LNCaP clone FGC (cell line): ENCODE results near the gene GAD1.

Source experiments
- DNase-seq: peaks from one replicate; pipeline ENCODE4 v3.0.0-alpha.2; 2011; ENCODE audit warnings: low read depth
- H3K4me3 ChIP-seq: 2 replicates; pipeline ENCODE4 v1.5.1; 2011; ENCODE audit warnings: mild to moderate bottlenecking, low read depth, low read length, control low read depth
- TF ChIP-seq, protein P1 (sequence below): IDR thresholded peaks from 2 replicates; pipeline ENCODE4 v1.5.1; 2012; ENCODE audit warnings: mild to moderate bottlenecking; ENCODE audit not compliant: control insufficient read depth, insufficient read depth; ENCODE audit errors: extremely low read depth

GAD1 gene

DNA sequence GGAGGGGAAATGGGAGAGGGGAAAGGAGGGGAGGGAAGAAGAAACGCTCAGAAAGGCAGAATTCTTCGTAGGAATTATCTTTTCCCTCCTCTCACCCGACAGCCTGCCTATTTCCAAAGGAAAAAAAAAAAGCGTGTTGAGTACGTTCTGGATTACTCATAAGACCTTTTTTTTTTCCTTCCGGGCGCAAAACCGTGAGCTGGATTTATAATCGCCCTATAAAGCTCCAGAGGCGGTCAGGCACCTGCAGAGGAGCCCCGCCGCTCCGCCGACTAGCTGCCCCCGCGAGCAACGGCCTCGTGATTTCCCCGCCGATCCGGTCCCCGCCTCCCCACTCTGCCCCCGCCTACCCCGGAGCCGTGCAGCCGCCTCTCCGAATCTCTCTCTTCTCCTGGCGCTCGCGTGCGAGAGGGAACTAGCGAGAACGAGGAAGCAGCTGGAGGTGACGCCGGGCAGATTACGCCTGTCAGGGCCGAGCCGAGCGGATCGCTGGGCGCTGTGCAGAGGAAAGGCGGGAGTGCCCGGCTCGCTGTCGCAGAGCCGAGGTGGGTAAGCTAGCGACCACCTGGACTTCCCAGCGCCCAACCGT, at the start of gene GAD1:
GAD1 (plus strand) TSS at position 384 of the 589 bp plus-strand sequence. CDS start 1,705 bp downstream, outside the sequence.
- TF ChIP-seq, protein P1, sequence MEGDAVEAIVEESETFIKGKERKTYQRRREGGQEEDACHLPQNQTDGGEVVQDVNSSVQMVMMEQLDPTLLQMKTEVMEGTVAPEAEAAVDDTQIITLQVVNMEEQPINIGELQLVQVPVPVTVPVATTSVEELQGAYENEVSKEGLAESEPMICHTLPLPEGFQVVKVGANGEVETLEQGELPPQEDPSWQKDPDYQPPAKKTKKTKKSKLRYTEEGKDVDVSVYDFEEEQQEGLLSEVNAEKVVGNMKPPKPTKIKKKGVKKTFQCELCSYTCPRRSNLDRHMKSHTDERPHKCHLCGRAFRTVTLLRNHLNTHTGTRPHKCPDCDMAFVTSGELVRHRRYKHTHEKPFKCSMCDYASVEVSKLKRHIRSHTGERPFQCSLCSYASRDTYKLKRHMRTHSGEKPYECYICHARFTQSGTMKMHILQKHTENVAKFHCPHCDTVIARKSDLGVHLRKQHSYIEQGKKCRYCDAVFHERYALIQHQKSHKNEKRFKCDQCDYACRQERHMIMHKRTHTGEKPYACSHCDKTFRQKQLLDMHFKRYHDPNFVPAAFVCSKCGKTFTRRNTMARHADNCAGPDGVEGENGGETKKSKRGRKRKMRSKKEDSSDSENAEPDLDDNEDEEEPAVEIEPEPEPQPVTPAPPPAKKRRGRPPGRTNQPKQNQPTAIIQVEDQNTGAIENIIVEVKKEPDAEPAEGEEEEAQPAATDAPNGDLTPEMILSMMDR = no peak
- peak; percentile 21 for DNase-seq
- H3K4me3 ChIP-seq = peak within 1 kb of the TSS; percentile 43

DNA sequence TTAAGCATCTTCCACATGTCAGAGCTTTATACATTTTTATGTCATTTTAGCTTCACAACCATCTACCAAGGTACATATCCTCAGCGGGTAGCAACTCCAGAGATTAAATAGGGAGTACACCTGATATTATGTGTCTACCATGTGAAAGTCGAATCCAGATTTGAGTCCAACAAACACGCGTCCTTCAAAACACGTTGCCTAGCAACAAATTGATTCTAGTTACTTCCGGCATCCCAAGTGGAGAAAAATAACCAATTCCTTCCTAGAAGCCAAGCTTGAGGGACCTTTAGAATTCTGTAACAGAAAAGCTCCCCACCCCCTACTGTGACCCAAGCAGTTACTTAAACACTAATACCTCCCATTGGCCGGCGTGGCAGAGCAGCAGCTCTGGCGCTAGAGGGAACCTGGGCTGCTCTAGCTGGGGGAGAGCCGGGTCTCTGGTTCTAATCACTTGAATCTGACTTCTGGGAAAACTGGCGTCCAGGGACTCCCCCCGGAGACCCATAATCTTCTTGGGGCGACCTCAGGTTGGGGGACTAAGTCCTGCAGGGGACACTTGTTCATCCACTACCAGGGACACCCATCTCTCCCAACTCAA, 46.6 kb upstream of the GAD1 start, which contains the start of gene ERICH2:
ERICH2 (plus strand) TSS at position 371 of the 598 bp plus-strand sequence. CDS start 304 bp downstream, outside the sequence.
- no peak for DNase-seq
- peak within 1 kb of the TSS; percentile 55 for H3K4me3 ChIP-seq
- TF ChIP-seq, protein P1 = peak; percentile 25; the same call in 1 of the 2 replicates

DNA sequence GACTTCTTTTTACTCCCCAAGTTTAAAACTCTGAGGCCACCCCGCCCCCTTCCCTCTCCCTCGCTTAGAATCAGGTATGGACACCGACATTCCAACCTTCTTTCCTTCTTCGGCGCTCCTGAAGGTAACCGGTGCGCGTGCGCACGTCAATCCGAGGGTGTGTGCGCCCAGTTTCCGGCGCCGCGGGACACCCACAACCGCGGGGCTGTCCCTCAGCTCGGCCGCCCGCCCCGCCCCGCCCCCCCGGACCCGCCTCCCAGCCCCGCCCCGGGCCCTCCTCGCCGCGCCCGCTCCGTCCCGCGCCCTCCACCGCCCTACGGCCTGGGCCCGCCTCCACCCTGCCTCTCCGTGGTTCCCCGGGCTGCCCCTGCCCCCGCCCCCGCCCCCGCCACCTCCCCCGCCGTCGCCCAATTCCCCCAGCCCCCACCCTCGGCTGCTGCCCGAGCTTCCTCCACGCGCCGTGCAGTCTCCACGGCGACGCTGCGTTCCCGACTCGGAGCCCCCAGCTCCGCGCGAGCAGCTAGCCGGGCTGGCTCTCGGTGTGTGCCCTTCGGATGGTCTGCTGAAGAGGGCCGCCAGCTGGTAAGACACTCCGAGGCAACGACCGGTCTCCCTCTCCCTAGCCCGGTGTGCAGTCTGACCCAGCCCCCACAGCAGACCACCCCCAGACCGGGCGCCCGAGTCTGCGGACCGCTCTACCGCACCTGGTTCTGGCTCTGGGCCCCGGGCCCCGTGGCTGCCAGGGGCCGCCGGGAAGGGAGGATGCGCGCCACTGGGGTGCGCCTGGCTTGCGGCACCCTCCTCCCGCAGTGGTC, 45.9 kb upstream of the GAD1 start:
- DNase-seq = peak; percentile 40

DNA sequence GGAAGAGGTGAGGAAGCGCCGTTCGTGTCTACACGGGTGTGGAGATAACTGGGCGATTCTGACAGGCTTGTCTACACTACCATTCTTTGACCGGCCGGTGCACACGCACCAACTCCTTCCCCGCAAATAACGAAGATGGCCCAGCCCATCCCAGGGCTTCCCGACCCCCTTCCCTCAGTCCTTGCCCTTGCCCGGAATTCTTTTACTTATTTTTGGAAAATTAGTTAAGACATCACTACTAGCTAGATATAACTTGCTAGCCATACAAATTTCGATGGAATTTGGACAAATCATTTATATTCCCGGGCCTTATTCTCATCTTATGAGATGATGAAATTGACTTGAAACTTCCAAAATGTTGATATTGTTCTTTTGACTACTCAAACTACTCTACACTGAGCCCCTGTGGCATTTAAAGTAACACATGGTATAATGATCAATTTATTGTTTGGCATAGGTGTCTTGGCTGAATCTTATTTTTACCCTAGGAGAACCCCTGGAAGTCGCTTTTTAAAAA, 45.2 kb upstream of the GAD1 start:
- TF ChIP-seq, protein P1 = no peak
- DNase-seq = no peak
- peak overlapping the region; percentile 44 for H3K4me3 ChIP-seq

More for the DNA sequence above, 45.9 kb upstream of the GAD1 start:
- H3K4me3 ChIP-seq = peak overlapping the region; percentile 55
- TF ChIP-seq, protein P1 = 0 out of 2 replicates have a peak, but pooled peaks have one; percentile 2

DNA sequence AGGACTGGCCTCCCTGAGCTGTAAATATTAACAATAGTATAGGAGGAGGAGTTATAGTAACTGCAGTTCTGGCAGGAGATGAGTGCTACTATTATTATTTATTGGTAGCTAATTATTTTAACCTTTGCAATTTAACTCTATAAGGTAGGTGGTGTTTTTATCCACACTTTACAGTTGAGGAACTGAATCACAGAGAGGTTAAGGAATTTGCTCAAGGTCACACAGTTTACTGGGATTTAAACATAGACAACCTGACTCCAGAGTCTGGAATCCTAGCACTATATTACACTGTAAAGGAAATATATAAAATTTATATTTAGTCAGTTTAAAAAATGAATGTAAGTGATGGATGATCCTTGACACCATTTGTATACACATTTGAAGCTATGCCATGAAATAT, 44.4 kb upstream of the GAD1 start:
- no peak overlapping the region for H3K4me3 ChIP-seq
- no peak for DNase-seq
- TF ChIP-seq, protein P1 = no peak

DNA sequence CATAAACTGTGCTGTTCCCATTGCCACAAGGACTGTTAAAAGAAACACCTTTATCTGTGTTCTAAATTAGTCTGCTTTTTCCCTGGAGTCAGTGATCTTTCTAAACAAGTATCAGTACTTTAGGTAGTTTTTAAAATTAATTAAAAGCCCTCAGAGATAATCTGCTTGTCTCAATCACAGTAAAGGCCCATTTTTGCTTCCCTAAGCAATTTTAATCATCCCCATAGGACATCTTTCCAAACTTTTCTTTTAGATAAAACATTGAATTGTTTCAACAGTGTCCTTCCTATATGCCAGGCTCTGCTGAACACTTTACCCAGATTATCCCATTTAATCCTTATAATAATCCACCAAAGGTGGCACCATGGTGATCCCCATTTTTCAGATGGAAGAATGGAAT, 42.6 kb upstream of the GAD1 start:
- TF ChIP-seq, protein P1 = no peak
- DNase-seq = no peak
- no peak overlapping the region for H3K4me3 ChIP-seq
